Neural cell (in vitro differentiated cells): ENCODE measurements around the gene NT5C2. TPM values are rescaled to one million over a fixed set of nuclear protein-coding genes. Genes with fewer than 3 reads are reported as not detected.

Experiments
- H2AFZ ChIP-seq: fragments of 200-600, 300-800 bp; sonication (generic), shearing (Covaris generic); 2 replicates; pipeline ENCODE4 v1.6.0; 2014; ENCODE audit warnings: low read depth, mild to moderate bottlenecking, antibody characterized with exemption, low read length, moderate library complexity
- H3F3A ChIP-seq: fragments of 200-600 bp; shearing (Covaris generic); 2 replicates; pipeline ENCODE4 v1.6.1; 2016; ENCODE audit warnings: mild to moderate bottlenecking, moderate library complexity, mixed read lengths, antibody characterized with exemption, low read length; ENCODE audit not compliant: insufficient read depth, poor library complexity, severe bottlenecking
- H3K27ac ChIP-seq: fragments of 200-600, 300-800 bp; sonication (generic), shearing (Covaris generic); 2 replicates; pipeline ENCODE4 v1.5.1; 2014; ENCODE audit warnings: mild to moderate bottlenecking, low read length, moderate library complexity
- H3K27me3 ChIP-seq: fragments of 300-800, 200-600 bp; sonication (generic), shearing (Covaris generic); 2 replicates; pipeline ENCODE4 v1.6.0; 2014; ENCODE audit warnings: mild to moderate bottlenecking, low read depth, low read length, moderate library complexity; ENCODE audit not compliant: insufficient read depth
- H3K36me3 ChIP-seq: fragments of 300-800, 200-600 bp; sonication (generic), shearing (Covaris generic); 2 replicates; pipeline ENCODE4 v1.5.1; 2014; ENCODE audit warnings: mild to moderate bottlenecking, antibody characterized with exemption, low read length, moderate library complexity; ENCODE audit not compliant: insufficient read depth
- H3K4me2 ChIP-seq: fragments of 300-800, 200-600 bp; sonication (generic), shearing (Covaris generic); 2 replicates; pipeline ENCODE4 v1.6.0; 2014; ENCODE audit warnings: mild to moderate bottlenecking, low read length
- H3K4me3 ChIP-seq: fragments of 300-800, 200-600 bp; sonication (generic), shearing (Covaris generic); 2 replicates; pipeline ENCODE4 v1.5.1; 2014; ENCODE audit warnings: mild to moderate bottlenecking, low read length, moderate library complexity
- H3K79me2 ChIP-seq: fragments of 200-600 bp; shearing (Covaris generic); replicated peaks from 2 replicates; pipeline ENCODE4 v1.6.0; 2014; ENCODE audit warnings: mild to moderate bottlenecking, low read length, moderate library complexity; ENCODE audit not compliant: insufficient read depth
- H3K9ac ChIP-seq: fragments of 300-800, 200-600 bp; sonication (generic), shearing (Covaris generic); 2 replicates; pipeline ENCODE4 v1.6.1; 2016; ENCODE audit warnings: mild to moderate bottlenecking, low read length, mixed read lengths
- H3K9me2 ChIP-seq: fragments of 200-600 bp; shearing (Covaris generic); 2 replicates; pipeline ENCODE4 v1.6.1; 2016; ENCODE audit warnings: mild to moderate bottlenecking, low read length, mixed read lengths; ENCODE audit not compliant: insufficient read depth
- H3K9me3 ChIP-seq: fragments of 200-600, 300-800 bp; sonication (generic), shearing (Covaris generic); 2 replicates; pipeline ENCODE4 v1.6.1; 2016; ENCODE audit warnings: mild to moderate bottlenecking, mixed run types, low read length, moderate library complexity, mixed read lengths
- H4K20me1 ChIP-seq: fragments of 200-600 bp; shearing (Covaris generic); 2 replicates; pipeline ENCODE4 v1.6.1; 2016; ENCODE audit warnings: mild to moderate bottlenecking, mixed run types; ENCODE audit not compliant: insufficient read depth
- CTCF ChIP-seq: fragments of 450-650 bp; IDR thresholded peaks from 2 replicates; pipeline ENCODE4 v1.5.1; 2014; ENCODE audit warnings: antibody characterized with exemption, mild to moderate bottlenecking, moderate library complexity; ENCODE audit not compliant: poor library complexity, severe bottlenecking
- EP300 ChIP-seq: fragments of 450-650 bp; conservative IDR thresholded peaks from 2 replicates; pipeline ENCODE4 v1.6.1; 2014; ENCODE audit warnings: antibody characterized with exemption, mild to moderate bottlenecking, moderate library complexity; ENCODE audit not compliant: poor library complexity, severe bottlenecking
- EZH2 ChIP-seq: fragments of 200-600, 300-800 bp; shearing (Covaris generic), sonication (generic); IDR thresholded peaks from 2 replicates; pipeline ENCODE4 v1.6.1; 2014; ENCODE audit warnings: antibody characterized with exemption, low read length, borderline replicate concordance, mild to moderate bottlenecking; ENCODE audit not compliant: insufficient read depth, poor library complexity, severe bottlenecking
- MXI1 ChIP-seq: fragments of 450-650 bp; conservative IDR thresholded peaks from 2 replicates; pipeline ENCODE4 v1.6.1; 2014; ENCODE audit warnings: antibody characterized with exemption, mild to moderate bottlenecking; ENCODE audit not compliant: poor library complexity, severe bottlenecking
- POLR2AphosphoS5 ChIP-seq: IDR thresholded peaks from 2 replicates; pipeline ENCODE4 v1.6.1; 2012
- RAD21 ChIP-seq: fragments of 450-650 bp; conservative IDR thresholded peaks from 2 replicates; pipeline ENCODE4 v1.6.1; 2014; ENCODE audit warnings: antibody characterized with exemption, mild to moderate bottlenecking, moderate library complexity
- REST ChIP-seq: IDR thresholded peaks from 2 replicates; pipeline ENCODE4 v1.6.1; 2012; ENCODE audit warnings: borderline replicate concordance
- SMC3 ChIP-seq: fragments of 450-650 bp; conservative IDR thresholded peaks from 2 replicates; pipeline ENCODE4 v1.6.1; 2014; ENCODE audit warnings: antibody characterized with exemption, mild to moderate bottlenecking, moderate library complexity; ENCODE audit not compliant: poor library complexity
- TAF1 ChIP-seq: IDR thresholded peaks from 2 replicates; pipeline ENCODE4 v1.6.1; 2012; ENCODE audit warnings: low read depth
- polyA plus RNA-seq: library from polyadenylated mRNA; depleted of rRNA; stranded (reverse); fragments of >200 nt; gene quantifications from 2 replicates; pipeline ENCODE4 v1.2.3, GENCODE V29; 2014

The NT5C2 gene
- polyA plus RNA-seq, 1 donor from 2014 or later: 190 TPM

GRCh38 chr10:103120977-103121735, 71.9 kb downstream of the NT5C2 start:
- Histone ChIP-seq H3K4me2 (no peak overlapping the region), H3K27me3 (no peaks in the 10 kb centered on the region), H3F3A (no peaks in the 10 kb centered on the region), H3K27ac (no peak overlapping the region), H2AFZ (no peak overlapping the region), H3K4me3 (no peak overlapping the region), H3K36me3 (no peaks in the 10 kb centered on the region), H3K79me2 (no peaks in the 10 kb centered on the region), H4K20me1 (no peaks in the 10 kb centered on the region), H3K9me3 (no peaks in the 10 kb centered on the region), H3K9ac (no peak overlapping the region), H3K9me2 (no peaks in the 10 kb centered on the region)
- TF ChIP-seq POLR2AphosphoS5: no peak
- no peak for TF ChIP-seq REST
- no peak for TF ChIP-seq CTCF
- no peak for TF ChIP-seq TAF1
- TF ChIP-seq MXI1: no peak
- no peak for TF ChIP-seq EP300
- TF ChIP-seq RAD21: no peak
- TF ChIP-seq EZH2: no peak
- no peak for TF ChIP-seq SMC3

- Histone ChIP-seq H3K36me3 (no peaks in the 10 kb centered on the region), H3K27ac (no peak overlapping the region), H3K79me2 (no peaks in the 10 kb centered on the region), H3K4me2 (no peak overlapping the region), H3K9me2 (no peaks in the 10 kb centered on the region), H2AFZ (no peak overlapping the region), H3F3A (no peaks in the 10 kb centered on the region), H3K9me3 (no peaks in the 10 kb centered on the region), H3K4me3 (no peak overlapping the region), H3K27me3 (no peaks in the 10 kb centered on the region), H3K9ac (no peak overlapping the region), H4K20me1 (no peaks in the 10 kb centered on the region)
- TF ChIP-seq CTCF: no peak
- no peak for TF ChIP-seq EZH2
- TF ChIP-seq EP300: no peak
- no peak for TF ChIP-seq MXI1
- no peak for TF ChIP-seq POLR2AphosphoS5
- TF ChIP-seq TAF1: no peak
- no peak for TF ChIP-seq REST
- no peak for TF ChIP-seq RAD21
- no peak for TF ChIP-seq SMC3
These were observed 72.5 kb downstream of the NT5C2 start for GRCh38 chr10:103120546-103120945.
